GM12878 (cell line): ENCODE measurements around the gene ADORA2B. TPM values are rescaled to one million over a fixed set of nuclear protein-coding genes. Genes with fewer than 3 reads are reported as not detected.

Source experiments
- IRF4 ChIP-seq: IDR thresholded peaks from 2 replicates; pipeline ENCODE4 v1.6.1; 2011; ENCODE audit warnings: low read depth, low read length
- MEF2A ChIP-seq: IDR thresholded peaks from 2 replicates; pipeline ENCODE4 v1.6.1; 2011; ENCODE audit warnings: low read depth, mild to moderate bottlenecking, low read length, moderate library complexity; ENCODE audit not compliant: insufficient read depth
- MXI1 ChIP-seq: fragments of 150-350 bp; IDR thresholded peaks from 2 replicates; pipeline ENCODE4 v1.6.1; 2011; ENCODE audit warnings: low read depth, mild to moderate bottlenecking, inconsistent platforms, low read length, improper control_type of control experiment
- TCF7 ChIP-seq: IDR thresholded peaks from 2 replicates; pipeline ENCODE4 v1.6.1; 2014; ENCODE audit warnings: antibody characterized with exemption, borderline replicate concordance
- polyA plus RNA-seq, 11 experiments: library from polyadenylated mRNA; depleted of rRNA in 4 of 11; unstranded in 6 of 11; stranded (reverse) in 5 of 11; fragments of >200 nt; fragmentation: Nextera tagmentation in 4 of 11; fragmentation: Illumina TruSeq in 1 of 11; extraction: Ambion mirVana in 4 of 11; extraction: Trizol in 1 of 11; gene quantifications; 1 replicate in 1 of 11; 2 replicates in 10 of 11; pipeline versions ENCODE4 v1.2.1 to v1.2.3, GENCODE V29; 2011 to 2016; ENCODE audit warnings: inconsistent platforms in 2 of 11, missing spikeins in 2 of 11, low read depth in 1 of 11
- total RNA-seq, 4 experiments: library from RNA; depleted of rRNA in 3 of 4; stranded (reverse); fragments of >200 nt in 3 of 4; fragmentation: Illumina TruSeq in 1 of 4; extraction: Trizol in 1 of 4; gene quantifications; 2 replicates each; pipeline versions ENCODE4 v1.2.1 to v1.2.3, GENCODE V29; 2013 to 2021
- TF ChIP-seq, protein P1 (sequence below): fragments of 450-650 bp; formaldehyde crosslinking; IDR thresholded peaks from 2 replicates; pipeline ENCODE4 v1.4.0; 2022; ENCODE audit warnings: mild to moderate bottlenecking, moderate library complexity
- TF ChIP-seq, protein P2 (sequence below): fragments of 450-650 bp; formaldehyde crosslinking; IDR thresholded peaks from 2 replicates; pipeline ENCODE4 v1.5.0; 2022; ENCODE audit warnings: mild to moderate bottlenecking, missing genetic modification characterization
- TF ChIP-seq, protein P3 (sequence below): IDR thresholded peaks from 2 replicates; pipeline ENCODE4 v1.6.1; 2011; ENCODE audit warnings: borderline replicate concordance, low read depth, mild to moderate bottlenecking, moderate library complexity, mixed read lengths, low read length; ENCODE audit not compliant: insufficient read depth; ENCODE audit errors: extremely low read length
- TF ChIP-seq, protein P4 (sequence below): IDR thresholded peaks from 2 replicates; pipeline ENCODE4 v1.6.1; 2011; ENCODE audit warnings: low read depth, low read length, improper control_type of control experiment, borderline replicate concordance

The ADORA2B gene
- total and polyA plus RNA-seq, 10 of the 15 experiments (the other 5 are each of a cell fraction or from before 2014, with no cell fraction given), result 0.05 to 0.42 (median 0.17) TPM

DNA sequence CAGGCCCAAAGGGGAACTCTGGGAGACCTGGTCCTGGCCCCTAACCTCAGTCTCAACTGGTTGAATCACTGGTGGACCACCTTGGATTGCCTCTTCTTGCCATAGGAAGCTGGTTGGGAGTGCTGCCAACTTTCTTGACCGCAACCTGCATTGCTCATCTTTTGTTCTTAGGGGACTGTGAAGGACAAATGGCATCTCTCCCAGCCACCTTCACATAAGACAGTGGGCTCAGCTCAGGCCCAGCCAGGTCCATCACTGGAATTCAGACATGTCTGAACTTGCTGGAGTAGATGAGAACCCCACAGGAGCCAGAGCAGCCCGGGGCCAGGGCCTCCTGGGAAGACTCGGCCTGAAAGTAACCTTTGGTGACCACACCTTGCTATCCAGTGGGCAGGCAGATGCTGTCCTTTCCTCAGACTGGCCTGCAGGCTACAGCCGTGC is 18.8 kb downstream of the ADORA2B start (continued):
- TF ChIP-seq, protein P1, sequence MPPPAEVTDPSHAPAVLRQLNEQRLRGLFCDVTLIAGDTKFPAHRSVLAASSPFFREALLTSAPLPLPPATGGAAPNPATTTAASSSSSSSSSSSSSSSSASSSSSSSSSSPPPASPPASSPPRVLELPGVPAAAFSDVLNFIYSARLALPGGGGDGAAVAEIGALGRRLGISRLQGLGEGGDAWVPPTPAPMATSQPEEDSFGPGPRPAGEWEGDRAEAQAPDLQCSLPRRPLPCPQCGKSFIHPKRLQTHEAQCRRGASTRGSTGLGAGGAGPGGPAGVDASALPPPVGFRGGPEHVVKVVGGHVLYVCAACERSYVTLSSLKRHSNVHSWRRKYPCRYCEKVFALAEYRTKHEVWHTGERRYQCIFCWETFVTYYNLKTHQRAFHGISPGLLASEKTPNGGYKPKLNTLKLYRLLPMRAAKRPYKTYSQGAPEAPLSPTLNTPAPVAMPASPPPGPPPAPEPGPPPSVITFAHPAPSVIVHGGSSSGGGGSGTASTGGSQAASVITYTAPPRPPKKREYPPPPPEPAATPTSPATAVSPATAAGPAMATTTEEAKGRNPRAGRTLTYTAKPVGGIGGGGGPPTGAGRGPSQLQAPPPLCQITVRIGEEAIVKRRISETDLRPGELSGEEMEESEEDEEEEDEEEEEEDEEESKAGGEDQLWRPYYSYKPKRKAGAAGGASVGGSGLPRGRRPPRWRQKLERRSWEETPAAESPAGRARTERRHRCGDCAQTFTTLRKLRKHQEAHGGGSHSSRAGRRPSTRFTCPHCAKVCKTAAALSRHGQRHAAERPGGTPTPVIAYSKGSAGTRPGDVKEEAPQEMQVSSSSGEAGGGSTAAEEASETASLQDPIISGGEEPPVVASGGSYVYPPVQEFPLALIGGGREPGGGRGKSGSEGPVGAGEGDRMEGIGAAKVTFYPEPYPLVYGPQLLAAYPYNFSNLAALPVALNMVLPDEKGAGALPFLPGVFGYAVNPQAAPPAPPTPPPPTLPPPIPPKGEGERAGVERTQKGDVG, result no peak
- TF ChIP-seq IRF4 (no peak), MXI1 (no peak), MEF2A (no peak), TCF7 (no peak)
- TF ChIP-seq, protein P2, sequence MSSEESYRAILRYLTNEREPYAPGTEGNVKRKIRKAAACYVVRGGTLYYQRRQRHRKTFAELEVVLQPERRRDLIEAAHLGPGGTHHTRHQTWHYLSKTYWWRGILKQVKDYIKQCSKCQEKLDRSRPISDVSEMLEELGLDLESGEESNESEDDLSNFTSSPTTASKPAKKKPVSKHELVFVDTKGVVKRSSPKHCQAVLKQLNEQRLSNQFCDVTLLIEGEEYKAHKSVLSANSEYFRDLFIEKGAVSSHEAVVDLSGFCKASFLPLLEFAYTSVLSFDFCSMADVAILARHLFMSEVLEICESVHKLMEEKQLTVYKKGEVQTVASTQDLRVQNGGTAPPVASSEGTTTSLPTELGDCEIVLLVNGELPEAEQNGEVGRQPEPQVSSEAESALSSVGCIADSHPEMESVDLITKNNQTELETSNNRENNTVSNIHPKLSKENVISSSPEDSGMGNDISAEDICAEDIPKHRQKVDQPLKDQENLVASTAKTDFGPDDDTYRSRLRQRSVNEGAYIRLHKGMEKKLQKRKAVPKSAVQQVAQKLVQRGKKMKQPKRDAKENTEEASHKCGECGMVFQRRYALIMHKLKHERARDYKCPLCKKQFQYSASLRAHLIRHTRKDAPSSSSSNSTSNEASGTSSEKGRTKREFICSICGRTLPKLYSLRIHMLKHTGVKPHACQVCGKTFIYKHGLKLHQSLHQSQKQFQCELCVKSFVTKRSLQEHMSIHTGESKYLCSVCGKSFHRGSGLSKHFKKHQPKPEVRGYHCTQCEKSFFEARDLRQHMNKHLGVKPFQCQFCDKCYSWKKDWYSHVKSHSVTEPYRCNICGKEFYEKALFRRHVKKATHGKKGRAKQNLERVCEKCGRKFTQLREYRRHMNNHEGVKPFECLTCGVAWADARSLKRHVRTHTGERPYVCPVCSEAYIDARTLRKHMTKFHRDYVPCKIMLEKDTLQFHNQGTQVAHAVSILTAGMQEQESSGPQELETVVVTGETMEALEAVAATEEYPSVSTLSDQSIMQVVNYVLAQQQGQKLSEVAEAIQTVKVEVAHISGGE (CRISPR knock-in tag), result no peak
- TF ChIP-seq, protein P3, sequence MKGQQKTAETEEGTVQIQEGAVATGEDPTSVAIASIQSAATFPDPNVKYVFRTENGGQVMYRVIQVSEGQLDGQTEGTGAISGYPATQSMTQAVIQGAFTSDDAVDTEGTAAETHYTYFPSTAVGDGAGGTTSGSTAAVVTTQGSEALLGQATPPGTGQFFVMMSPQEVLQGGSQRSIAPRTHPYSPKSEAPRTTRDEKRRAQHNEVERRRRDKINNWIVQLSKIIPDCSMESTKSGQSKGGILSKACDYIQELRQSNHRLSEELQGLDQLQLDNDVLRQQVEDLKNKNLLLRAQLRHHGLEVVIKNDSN, result no peak
- TF ChIP-seq, protein P4, sequence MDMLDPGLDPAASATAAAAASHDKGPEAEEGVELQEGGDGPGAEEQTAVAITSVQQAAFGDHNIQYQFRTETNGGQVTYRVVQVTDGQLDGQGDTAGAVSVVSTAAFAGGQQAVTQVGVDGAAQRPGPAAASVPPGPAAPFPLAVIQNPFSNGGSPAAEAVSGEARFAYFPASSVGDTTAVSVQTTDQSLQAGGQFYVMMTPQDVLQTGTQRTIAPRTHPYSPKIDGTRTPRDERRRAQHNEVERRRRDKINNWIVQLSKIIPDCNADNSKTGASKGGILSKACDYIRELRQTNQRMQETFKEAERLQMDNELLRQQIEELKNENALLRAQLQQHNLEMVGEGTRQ, result no peak
